Measurements from ENCODE around the gene KIF25. TPM values are rescaled to one million over a fixed set of nuclear protein-coding genes. Genes with fewer than 3 reads are reported as not detected.

Gene KIF25
- total RNA-seq, 1 experiment from 2014 or later = 0.59 TPM

DNA sequence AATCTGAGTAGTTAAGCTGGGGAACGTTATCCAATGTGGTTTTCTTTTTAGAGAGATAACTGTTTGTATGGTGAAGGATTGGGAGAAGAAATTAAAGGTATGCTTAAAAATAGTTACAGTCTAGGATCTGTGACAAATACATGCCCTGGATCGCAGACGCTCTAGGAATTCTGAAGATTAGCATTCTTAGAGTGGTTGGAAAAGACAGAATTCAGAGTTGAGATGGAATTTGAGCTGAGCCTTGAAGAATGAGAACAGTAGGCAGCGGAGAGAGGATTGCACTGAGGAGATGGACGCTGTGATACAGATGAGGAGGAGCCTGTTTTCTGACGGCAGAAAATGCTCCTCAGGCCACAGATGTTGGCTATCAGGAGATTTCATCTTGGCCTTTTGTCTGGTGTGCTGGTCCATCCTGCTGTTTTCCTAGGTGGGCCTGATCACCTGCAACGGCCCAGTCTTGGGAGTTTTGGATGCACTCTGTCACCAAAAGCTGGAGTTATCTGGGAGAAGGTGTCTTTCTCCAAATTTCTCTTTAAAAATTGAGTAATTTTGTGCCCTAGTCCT, 48.3 kb upstream of the KIF25 start:
- Mint-ChIP-seq H3K27ac (peak overlapping the region in 1 of 3 experiments; percentile 6; a peak in 1 of 7 replicates), H3K4me1 (no peaks in the 10 kb centered on the region), H3K4me3 (no peak overlapping the region), H3K9me3 (no peaks in the 10 kb centered on the region), H3K36me3 (ENCODE audit: insufficient read depth in 1 of 3, low read depth in 3 of 3) (peaks cover 42 to 71% (median 67%) of the 10 kb centered on the region in 3 experiments; a peak in 6 of 7 replicates), H3K27me3 (ENCODE audit: low read depth) (no peaks in the 10 kb centered on the region)
- Histone ChIP-seq H3K4me2 (ENCODE audit: insufficient read depth, insufficient read length, low read length) (no peak overlapping the region), H3K4me1 (ENCODE audit: insufficient read depth, low read length) (no peaks in the 10 kb centered on the region), H2AFZ (ENCODE audit: low read length) (no peak overlapping the region), H3T11ph (ENCODE audit: low read length) (no peak overlapping the region), H4K20me1 (ENCODE audit: control insufficient read depth, insufficient read depth, insufficient read length) (no peaks in the 10 kb centered on the region), H3K23me2 (ENCODE audit: insufficient read length, low read depth, low read length, poor library complexity, severe bottlenecking) (no peaks in the 10 kb centered on the region), H3K56ac (ENCODE audit: insufficient read length, low read depth, low read length) (no peak overlapping the region), H3K79me1 (ENCODE audit: insufficient read depth, low read depth, low read length, poor library complexity, severe bottlenecking) (no peaks in the 10 kb centered on the region), H2AK5ac (ENCODE audit: insufficient read length, low read length) (no peak overlapping the region), H3K14ac (ENCODE audit: insufficient read depth, low read length) (no peak overlapping the region), H4K8ac (replicated peaks; ENCODE audit: insufficient read length, low read depth, low read length) (no peak overlapping the region), H2BK12ac (ENCODE audit: insufficient read length, low read depth, low read length) (no peak overlapping the region), H2BK20ac (ENCODE audit: low read depth, low read length, poor library complexity, severe bottlenecking) (no peak overlapping the region), H3K9ac (ENCODE audit: extremely low read depth, insufficient read length, low read length) (no peak overlapping the region), H3K18ac (ENCODE audit: insufficient read length, low read depth, low read length) (no peak overlapping the region), H2BK120ac (ENCODE audit: low read depth, low read length, poor library complexity, severe bottlenecking) (no peak overlapping the region), H2BK5ac (ENCODE audit: insufficient read length, low read length) (no peak overlapping the region), H3K23ac (ENCODE audit: insufficient read length, low read depth, low read length) (no peak overlapping the region), H2BK15ac (ENCODE audit: low read depth, low read length) (no peak overlapping the region), H4K5ac (ENCODE audit: insufficient read length, low read depth, low read length) (no peak overlapping the region), H3K79me2 (ENCODE audit: insufficient read depth, low read length) (no peaks in the 10 kb centered on the region), H3K27ac (ENCODE audit: insufficient read length, low read depth, low read length) (no peak overlapping the region), H4K91ac (ENCODE audit: insufficient read length, low read depth, low read length) (no peak overlapping the region), H3K27me3 (ENCODE audit: insufficient read depth, low read length) (no peaks in the 10 kb centered on the region), H3K9me3 (ENCODE audit: control insufficient read depth, low read depth, low read length) (no peaks in the 10 kb centered on the region), H3K4ac (ENCODE audit: low read depth, low read length) (no peak overlapping the region)
- TF ChIP-seq, protein P1, sequence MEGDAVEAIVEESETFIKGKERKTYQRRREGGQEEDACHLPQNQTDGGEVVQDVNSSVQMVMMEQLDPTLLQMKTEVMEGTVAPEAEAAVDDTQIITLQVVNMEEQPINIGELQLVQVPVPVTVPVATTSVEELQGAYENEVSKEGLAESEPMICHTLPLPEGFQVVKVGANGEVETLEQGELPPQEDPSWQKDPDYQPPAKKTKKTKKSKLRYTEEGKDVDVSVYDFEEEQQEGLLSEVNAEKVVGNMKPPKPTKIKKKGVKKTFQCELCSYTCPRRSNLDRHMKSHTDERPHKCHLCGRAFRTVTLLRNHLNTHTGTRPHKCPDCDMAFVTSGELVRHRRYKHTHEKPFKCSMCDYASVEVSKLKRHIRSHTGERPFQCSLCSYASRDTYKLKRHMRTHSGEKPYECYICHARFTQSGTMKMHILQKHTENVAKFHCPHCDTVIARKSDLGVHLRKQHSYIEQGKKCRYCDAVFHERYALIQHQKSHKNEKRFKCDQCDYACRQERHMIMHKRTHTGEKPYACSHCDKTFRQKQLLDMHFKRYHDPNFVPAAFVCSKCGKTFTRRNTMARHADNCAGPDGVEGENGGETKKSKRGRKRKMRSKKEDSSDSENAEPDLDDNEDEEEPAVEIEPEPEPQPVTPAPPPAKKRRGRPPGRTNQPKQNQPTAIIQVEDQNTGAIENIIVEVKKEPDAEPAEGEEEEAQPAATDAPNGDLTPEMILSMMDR (conservative IDR thresholded peaks at IDR 0.05) = no peak
- no peak for DNase-seq
- no CpG with 5 or more reads among the region's 7 CpGs for WGBS (ENCODE audit: extremely low coverage, insufficient read length, low lambda C conversion rate)

Measured in H9 (cell line).